ENCODE data around the gene POU2F3.

POU2F3 gene

DNA sequence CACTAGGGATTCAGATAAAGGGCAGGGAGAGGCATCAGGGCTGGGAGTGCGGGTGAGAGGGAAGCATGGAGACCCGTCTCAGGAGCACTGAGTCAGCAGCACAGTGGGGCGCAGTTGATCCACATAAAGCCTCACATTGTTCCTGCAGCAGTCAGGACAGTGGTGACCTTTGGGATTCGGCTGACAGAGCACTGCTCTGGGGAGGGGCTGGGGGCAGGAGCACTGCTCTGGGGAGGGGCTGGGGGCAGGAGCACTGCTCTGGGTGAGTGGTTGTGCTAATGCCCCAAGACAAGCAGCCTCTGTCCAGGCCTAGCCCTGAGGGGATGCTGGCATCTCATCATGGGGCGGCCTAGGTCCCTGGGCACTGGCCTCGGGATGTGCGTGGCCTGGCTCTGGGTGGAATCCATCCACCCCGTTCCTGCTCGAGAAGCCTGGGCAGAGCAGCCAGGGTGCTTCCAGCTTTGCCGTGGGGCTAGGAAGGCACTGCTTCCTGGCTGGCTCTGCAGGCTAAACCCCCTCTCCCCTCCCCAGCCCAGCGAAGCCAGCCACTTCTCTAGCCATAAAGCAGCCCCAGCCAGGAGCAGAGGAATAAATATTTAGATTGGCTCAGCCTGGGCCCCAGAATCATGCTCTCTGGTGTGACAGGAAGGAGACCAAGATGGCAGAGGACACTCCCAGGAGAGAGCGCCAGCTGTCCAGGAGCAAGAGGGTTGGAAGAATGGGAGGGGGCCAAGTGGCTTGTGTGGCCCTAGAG, 21.8 kb upstream of the POU2F3 start:
- no peaks in the 10 kb centered on the region for H4K20me1 ChIP-seq (ENCODE audit: insufficient read depth, low read length)
- no peak overlapping the region for H3K4me3 ChIP-seq (ENCODE audit: low read depth, low read length, poor library complexity, severe bottlenecking)
- no peaks in the 10 kb centered on the region for H3K27me3 ChIP-seq (ENCODE audit: insufficient read depth, low read length)
- H3F3A ChIP-seq (ENCODE audit: insufficient read depth, low read length) = no peaks in the 10 kb centered on the region
- H3K9ac ChIP-seq (ENCODE audit: low read length) = no peak overlapping the region
- H3K36me3 ChIP-seq (ENCODE audit: insufficient read depth, low read length) = no peaks in the 10 kb centered on the region
- H3K4me1 ChIP-seq (ENCODE audit: insufficient read depth, low read length, severe bottlenecking) = no peaks in the 10 kb centered on the region
- no peak overlapping the region for H2AFZ ChIP-seq (ENCODE audit: low read length)
- no peak overlapping the region for H3K4me2 ChIP-seq (ENCODE audit: low read length)
- H3K79me2 ChIP-seq (ENCODE audit: insufficient read depth, low read length) = no peaks in the 10 kb centered on the region
- H3K27ac ChIP-seq (ENCODE audit: low read depth, low read length, poor library complexity, severe bottlenecking) = no peak overlapping the region
- no peaks in the 10 kb centered on the region for H3K9me2 ChIP-seq (ENCODE audit: low read depth, low read length)
- no peaks in the 10 kb centered on the region for H3K9me3 ChIP-seq (ENCODE audit: low read length)
- no peak for TF ChIP-seq EZH2 (IDR thresholded peaks at IDR 0.05; ENCODE audit: borderline replicate concordance, low read length)
- TF ChIP-seq, protein P1, sequence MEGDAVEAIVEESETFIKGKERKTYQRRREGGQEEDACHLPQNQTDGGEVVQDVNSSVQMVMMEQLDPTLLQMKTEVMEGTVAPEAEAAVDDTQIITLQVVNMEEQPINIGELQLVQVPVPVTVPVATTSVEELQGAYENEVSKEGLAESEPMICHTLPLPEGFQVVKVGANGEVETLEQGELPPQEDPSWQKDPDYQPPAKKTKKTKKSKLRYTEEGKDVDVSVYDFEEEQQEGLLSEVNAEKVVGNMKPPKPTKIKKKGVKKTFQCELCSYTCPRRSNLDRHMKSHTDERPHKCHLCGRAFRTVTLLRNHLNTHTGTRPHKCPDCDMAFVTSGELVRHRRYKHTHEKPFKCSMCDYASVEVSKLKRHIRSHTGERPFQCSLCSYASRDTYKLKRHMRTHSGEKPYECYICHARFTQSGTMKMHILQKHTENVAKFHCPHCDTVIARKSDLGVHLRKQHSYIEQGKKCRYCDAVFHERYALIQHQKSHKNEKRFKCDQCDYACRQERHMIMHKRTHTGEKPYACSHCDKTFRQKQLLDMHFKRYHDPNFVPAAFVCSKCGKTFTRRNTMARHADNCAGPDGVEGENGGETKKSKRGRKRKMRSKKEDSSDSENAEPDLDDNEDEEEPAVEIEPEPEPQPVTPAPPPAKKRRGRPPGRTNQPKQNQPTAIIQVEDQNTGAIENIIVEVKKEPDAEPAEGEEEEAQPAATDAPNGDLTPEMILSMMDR (IDR thresholded peaks at IDR 0.05; ENCODE audit: low read length) = no peak

DNA sequence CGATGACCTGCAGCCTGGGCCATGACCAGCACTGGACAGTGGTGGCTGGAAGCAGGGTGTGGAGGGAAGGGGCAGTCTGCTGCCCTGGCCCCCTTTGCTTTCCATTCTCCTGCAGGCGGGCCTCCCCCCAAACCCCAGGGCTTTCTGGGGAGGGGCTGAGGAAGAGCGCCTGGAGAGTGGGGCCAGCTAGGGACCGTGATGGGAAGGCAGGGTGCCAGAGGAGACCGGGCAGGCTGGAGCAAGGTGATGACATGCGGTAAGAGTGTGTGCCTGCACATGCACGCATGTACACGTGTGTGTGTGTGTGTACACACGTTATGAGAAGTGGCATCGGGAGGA, 21.3 kb upstream of the POU2F3 start:
- Histone ChIP-seq H3K36me3 (ENCODE audit: insufficient read depth, low read length) (no peaks in the 10 kb centered on the region), H3K79me2 (ENCODE audit: insufficient read depth, low read length) (no peaks in the 10 kb centered on the region), H3K4me2 (ENCODE audit: low read length) (no peak overlapping the region), H4K20me1 (ENCODE audit: insufficient read depth, low read length) (no peaks in the 10 kb centered on the region), H2AFZ (ENCODE audit: low read length) (no peak overlapping the region), H3K4me1 (ENCODE audit: insufficient read depth, low read length, severe bottlenecking) (no peaks in the 10 kb centered on the region), H3F3A (ENCODE audit: insufficient read depth, low read length) (no peaks in the 10 kb centered on the region), H3K9me3 (ENCODE audit: low read length) (no peaks in the 10 kb centered on the region), H3K27me3 (ENCODE audit: insufficient read depth, low read length) (no peaks in the 10 kb centered on the region), H3K4me3 (ENCODE audit: low read depth, low read length, poor library complexity, severe bottlenecking) (no peak overlapping the region), H3K9me2 (ENCODE audit: low read depth, low read length) (no peaks in the 10 kb centered on the region), H3K9ac (ENCODE audit: low read length) (no peak overlapping the region), H3K27ac (ENCODE audit: low read depth, low read length, poor library complexity, severe bottlenecking) (no peak overlapping the region)
- TF ChIP-seq EZH2 (IDR thresholded peaks at IDR 0.05; ENCODE audit: borderline replicate concordance, low read length) = no peak
- TF ChIP-seq, protein P1 (IDR thresholded peaks at IDR 0.05; ENCODE audit: low read length) = no peak

DNA sequence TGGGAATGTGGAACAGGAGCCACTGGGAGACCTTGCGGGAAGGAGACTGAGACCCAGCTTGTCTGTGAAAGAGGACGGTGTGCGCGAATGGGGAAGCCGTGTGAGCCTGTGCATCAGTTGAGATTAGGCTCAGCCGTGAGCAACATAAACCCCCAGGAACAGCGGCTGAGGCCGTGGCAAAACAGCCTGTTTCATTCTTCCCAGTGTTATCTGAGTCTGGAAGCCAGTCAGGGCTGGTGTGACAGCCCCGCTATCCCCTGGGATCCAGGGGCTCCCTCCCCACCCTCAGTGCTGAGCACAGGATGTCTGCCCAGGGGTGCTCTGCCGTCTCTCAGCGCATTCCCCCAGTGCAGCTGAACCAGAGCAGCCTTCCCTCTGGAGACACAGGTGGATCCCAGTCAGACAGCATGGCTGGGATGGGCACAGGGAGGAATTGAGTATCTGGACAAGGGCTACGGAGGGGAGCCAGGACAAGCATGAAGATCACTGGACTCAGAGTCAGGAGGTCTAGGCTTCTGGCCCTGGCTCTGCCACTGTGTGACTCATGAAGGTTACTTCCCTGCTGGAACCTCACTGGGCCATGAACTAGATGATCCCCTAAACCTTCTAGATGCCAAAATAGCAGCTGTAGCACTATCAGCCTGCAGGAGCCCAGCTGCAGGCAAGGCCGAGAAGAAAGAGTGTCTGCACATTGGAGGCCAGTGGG, 20.6 kb upstream of the POU2F3 start:
- no peaks in the 10 kb centered on the region for H3K79me2 ChIP-seq (ENCODE audit: insufficient read depth, low read length)
- no peaks in the 10 kb centered on the region for H3K27me3 ChIP-seq (ENCODE audit: insufficient read depth, low read length)
- no peak overlapping the region for H2AFZ ChIP-seq (ENCODE audit: low read length)
- H3K9me3 ChIP-seq (ENCODE audit: low read length) = no peaks in the 10 kb centered on the region
- no peaks in the 10 kb centered on the region for H4K20me1 ChIP-seq (ENCODE audit: insufficient read depth, low read length)
- no peak overlapping the region for H3K4me2 ChIP-seq (ENCODE audit: low read length)
- H3K9ac ChIP-seq (ENCODE audit: low read length) = no peak overlapping the region
- no peaks in the 10 kb centered on the region for H3K9me2 ChIP-seq (ENCODE audit: low read depth, low read length)
- H3F3A ChIP-seq (ENCODE audit: insufficient read depth, low read length) = no peaks in the 10 kb centered on the region
- H3K36me3 ChIP-seq (ENCODE audit: insufficient read depth, low read length) = no peaks in the 10 kb centered on the region
- H3K4me1 ChIP-seq (ENCODE audit: insufficient read depth, low read length, severe bottlenecking) = no peaks in the 10 kb centered on the region
- no peak for TF ChIP-seq EZH2 (IDR thresholded peaks at IDR 0.05; ENCODE audit: borderline replicate concordance, low read length)
- TF ChIP-seq, protein P1 (IDR thresholded peaks at IDR 0.05; ENCODE audit: low read length) = no peak
- no peak overlapping the region for H3K4me3 ChIP-seq (ENCODE audit: low read depth, low read length, poor library complexity, severe bottlenecking)
- no peak overlapping the region for H3K27ac ChIP-seq (ENCODE audit: low read depth, low read length, poor library complexity, severe bottlenecking)

Data from OCI-LY1 (cell line).